GM23248 (cell line): ENCODE measurements around the gene ZNRF1. TPM values are rescaled to one million over a fixed set of nuclear protein-coding genes. Genes with fewer than 3 reads are reported as not detected.
"Not testable (repeated sequence)": the region's sequence is repeated elsewhere in the genome, so short reads cannot be mapped to it uniquely, and the experiment has no call there.

Experiments used
- DNase-seq: peaks from one replicate; pipeline ENCODE4 v3.0.0-alpha.2; 2015
- H2AFZ ChIP-seq: fragments of 200-600 bp; sonication (generic); 2 replicates; pipeline ENCODE4 v1.6.1; 2016; ENCODE audit warnings: antibody characterized with exemption
- H3F3A ChIP-seq: fragments of 200-600 bp; sonication (generic); 2 replicates; pipeline ENCODE4 v1.6.1; 2016; ENCODE audit warnings: mild to moderate bottlenecking, antibody characterized with exemption, mixed run types; ENCODE audit not compliant: insufficient read depth
- H3K27ac ChIP-seq: fragments of 200-600 bp; sonication (generic); 2 replicates; pipeline ENCODE4 v1.5.1; 2016; ENCODE audit warnings: mild to moderate bottlenecking
- H3K27me3 ChIP-seq: fragments of 200-600 bp; sonication (generic); replicated peaks from 2 replicates; pipeline ENCODE4 v1.6.1; 2016; ENCODE audit warnings: mild to moderate bottlenecking; ENCODE audit not compliant: insufficient read depth
- H3K36me3 ChIP-seq: fragments of 200-600 bp; sonication (generic); 2 replicates; pipeline ENCODE4 v1.6.1; 2016; ENCODE audit warnings: low read depth, mild to moderate bottlenecking
- H3K4me1 ChIP-seq: fragments of 200-600 bp; sonication (generic); 2 replicates; pipeline ENCODE4 v1.6.1; 2016; ENCODE audit warnings: mild to moderate bottlenecking; ENCODE audit not compliant: insufficient read depth
- H3K4me2 ChIP-seq: fragments of 200-600 bp; sonication (generic); one replicate; pipeline ENCODE4 v1.6.1; 2016; ENCODE audit warnings: mild to moderate bottlenecking; ENCODE audit not compliant: unreplicated experiment
- H3K4me3 ChIP-seq: fragments of 200-600 bp; sonication (generic); 2 replicates; pipeline ENCODE4 v1.5.1; 2016; ENCODE audit warnings: mild to moderate bottlenecking
- H3K79me2 ChIP-seq: fragments of 200-600 bp; sonication (generic); 2 replicates; pipeline ENCODE4 v1.6.1; 2016; ENCODE audit warnings: mild to moderate bottlenecking; ENCODE audit not compliant: insufficient read depth
- H3K9ac ChIP-seq: fragments of 200-600 bp; sonication (generic); 2 replicates; pipeline ENCODE4 v1.6.1; 2016; ENCODE audit warnings: mild to moderate bottlenecking
- H3K9me2 ChIP-seq: fragments of 200-600 bp; sonication (generic); 2 replicates; pipeline ENCODE4 v1.6.1; 2016; ENCODE audit warnings: mixed run types, mild to moderate bottlenecking, moderate library complexity; ENCODE audit not compliant: insufficient read depth
- H3K9me3 ChIP-seq: fragments of 200-600 bp; sonication (generic); one replicate; pipeline ENCODE4 v1.6.1; 2017; ENCODE audit warnings: low read depth
- H4K20me1 ChIP-seq: fragments of 200-600 bp; sonication (generic); 2 replicates; pipeline ENCODE4 v1.6.0; 2016; ENCODE audit not compliant: insufficient read depth
- EZH2 ChIP-seq: fragments of 200-600 bp; sonication (generic); IDR thresholded peaks from 2 replicates; pipeline ENCODE4 v1.6.1; 2018; ENCODE audit warnings: antibody characterized with exemption, mild to moderate bottlenecking; ENCODE audit not compliant: insufficient read depth, poor library complexity, severe bottlenecking
- EZH2phosphoT487 ChIP-seq: fragments of 200-600 bp; sonication (generic); IDR thresholded peaks from 2 replicates; pipeline ENCODE4 v1.6.1; 2018; ENCODE audit warnings: antibody characterized with exemption, moderate library complexity, mild to moderate bottlenecking, low read depth; ENCODE audit not compliant: insufficient read depth
- WGBS, 2 experiments: methylation state at CpG; one replicate each; pipeline ENCODE4 v1.1.6; 2015 to 2017; ENCODE audit warnings: low lambda C conversion rate in 2 of 2, low coverage in 1 of 2; ENCODE audit errors: missing lambda C conversion rate in 2 of 2; 5-methylcytosine and 5-hydroxymethylcytosine counted together
- in situ Hi-C: fragments of 300-500 bp; cut with MboI; formaldehyde crosslinking; loops from 2 replicates; pipeline ENCODE4 v1.15.0; 2020
- polyA plus RNA-seq: library from polyadenylated mRNA; unstranded; fragments of >200 nt; fragmentation: Nextera tagmentation; extraction: Ambion mirVana; gene quantifications from 2 replicates; pipeline ENCODE4 v1.2.1, GENCODE V29; 2016
- total RNA-seq: library from RNA; depleted of rRNA; stranded (reverse); fragments of >200 nt; shearing (Covaris generic); gene quantifications from 2 replicates; pipeline ENCODE4 v1.2.3, GENCODE V29; 2014

ZNRF1 gene
- total and polyA plus RNA-seq, 2 experiments from 2014 or later: 7.1 to 17.2 TPM

DNA sequence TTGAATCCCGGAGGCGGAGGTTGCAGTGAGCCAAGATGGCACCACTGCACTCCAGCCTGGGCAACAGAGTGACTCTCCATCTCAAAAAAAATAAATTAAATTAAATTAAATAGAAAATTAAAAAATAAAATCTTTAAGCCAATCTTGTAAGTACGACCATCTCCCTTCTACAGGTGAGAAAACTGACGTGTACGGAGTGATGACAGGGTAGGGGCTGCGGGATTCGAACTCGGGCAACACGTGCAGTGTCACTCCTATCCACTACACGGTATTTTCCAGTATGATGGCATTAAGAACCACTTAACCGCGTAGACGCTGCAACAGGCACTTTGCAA, 14.7 kb upstream of the ZNRF1 start:
- H3K4me2 ChIP-seq: peak overlapping the region; percentile 83
- H3K27ac ChIP-seq: no peak overlapping the region
- H3K36me3 ChIP-seq: no peaks in the 10 kb centered on the region
- no peaks in the 10 kb centered on the region for H4K20me1 ChIP-seq
- H3K9me2 ChIP-seq: no peaks in the 10 kb centered on the region
- 18 to 19% methylated on average over 12 to 13 of the region's 13 CpGs for whole genome bisulfite sequencing, 2 experiments
- H3F3A ChIP-seq: no peaks in the 10 kb centered on the region
- peak overlapping the region; percentile 94 for H3K9ac ChIP-seq
- H3K9me3 ChIP-seq: no peaks in the 10 kb centered on the region
- no peaks in the 10 kb centered on the region for H3K27me3 ChIP-seq
- H3K79me2 ChIP-seq: peaks cover 27% of the 10 kb centered on the region
- H2AFZ ChIP-seq: peak overlapping the region; percentile 91
- in situ Hi-C loops: no loop called here
- TF ChIP-seq EZH2phosphoT487: no peak
- TF ChIP-seq EZH2: no peak
- no peak for DNase-seq
- no peaks in the 10 kb centered on the region for H3K4me1 ChIP-seq
- H3K4me3 ChIP-seq: peak overlapping the region; percentile 98

DNA sequence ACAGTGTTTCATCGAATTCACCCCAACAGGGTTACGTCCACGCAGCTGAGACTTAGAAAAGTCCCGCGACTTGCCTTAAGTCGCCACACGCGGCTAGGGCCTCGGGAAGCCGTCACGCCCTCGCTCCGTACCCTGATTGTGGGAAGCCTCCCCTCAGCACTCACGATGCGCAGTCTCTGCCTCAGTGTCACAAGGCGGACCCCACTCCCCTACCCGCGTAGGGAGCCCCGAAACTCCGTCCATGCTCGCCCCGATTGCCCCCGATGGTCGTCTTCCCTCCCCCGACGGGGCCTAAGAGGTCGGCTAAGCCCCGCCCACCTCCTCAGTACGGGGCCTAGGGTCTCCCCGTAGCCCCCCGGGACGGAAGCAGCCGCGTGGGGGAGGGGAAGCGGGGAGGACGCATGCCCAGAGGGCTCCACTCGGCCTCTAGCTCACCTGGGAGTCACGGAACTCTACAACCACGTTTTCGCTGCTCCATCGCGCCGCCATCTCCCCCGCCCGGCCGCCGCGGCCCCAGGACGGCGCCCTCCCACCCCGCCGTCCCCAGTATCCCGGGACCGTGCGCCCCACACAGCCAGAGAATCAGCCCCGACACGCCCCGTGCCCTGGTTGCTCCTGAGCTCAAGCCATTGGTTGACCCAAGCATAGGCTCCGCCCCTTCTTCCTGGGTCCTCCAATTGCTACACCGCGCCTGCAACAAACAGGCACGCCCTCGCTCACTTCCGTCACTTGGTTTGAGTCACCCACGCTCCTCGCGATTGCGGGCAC, 14.1 kb upstream of the ZNRF1 start, which contains the start of gene WDR59:
Gene WDR59 (minus strand): TSS at position 595 of the 768 bp plus-strand sequence. CDS start 106 bp downstream, at position 489.
- Histone ChIP-seq H3K4me1 (no peaks in the 10 kb centered on the region), H3K9ac (peak within 1 kb of the TSS; percentile 94), H3F3A (no peaks in the 10 kb centered on the region), H3K27me3 (no peaks in the 10 kb centered on the region), H3K9me3 (no peaks in the 10 kb centered on the region), H3K9me2 (no peaks in the 10 kb centered on the region), H4K20me1 (no peaks in the 10 kb centered on the region), H3K27ac (peak within 1 kb of the TSS; percentile 11; the same call in 1 of the 2 replicates), H3K36me3 (no peaks in the 10 kb centered on the region), H3K4me3 (peak within 1 kb of the TSS; percentile 98), H3K4me2 (peak within 1 kb of the TSS; percentile 83), H2AFZ (peak within 1 kb of the TSS; percentile 91), H3K79me2 (peaks cover 27% of the 10 kb centered on the region)
- in situ Hi-C loops: no loop called here
- 1 to 3% methylated on average over 33 to 63 of the region's 68 CpGs for WGBS, 2 experiments
- TF ChIP-seq EZH2 (no peak), EZH2phosphoT487 (no peak)
- DNase-seq: peak; percentile 100

DNA sequence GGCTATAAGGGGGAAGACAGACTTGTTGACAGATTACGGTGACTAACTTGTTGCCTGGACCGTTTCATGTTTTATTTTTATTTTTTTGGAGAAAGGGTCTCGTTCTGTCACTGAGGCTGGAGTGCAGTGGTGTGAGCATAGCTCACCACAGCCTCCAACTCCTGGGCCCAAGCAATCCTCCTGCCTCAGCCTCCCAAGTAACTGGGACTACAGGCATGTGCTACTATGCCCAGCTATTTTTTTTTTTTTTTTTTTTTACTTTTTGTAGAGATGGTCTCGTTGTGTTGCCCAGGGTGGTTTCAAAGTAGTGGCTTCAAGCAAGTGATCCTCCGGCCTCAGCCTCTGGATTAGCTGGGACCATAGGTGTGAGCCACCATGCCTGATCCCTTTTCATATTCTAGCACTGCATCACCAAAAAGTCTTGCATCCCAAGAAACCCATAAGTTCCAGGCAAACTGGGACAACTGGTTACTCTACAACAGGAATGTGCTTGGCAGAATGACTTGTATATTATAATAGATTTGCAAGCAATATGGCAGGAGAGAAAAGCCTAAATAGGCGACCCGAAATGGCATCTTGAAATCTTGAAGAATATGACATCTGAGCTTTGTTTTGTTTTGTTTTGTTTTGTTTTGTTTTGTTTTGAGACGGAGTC, 11.7 kb upstream of the ZNRF1 start:
- no peaks in the 10 kb centered on the region for H3F3A ChIP-seq
- H3K27me3 ChIP-seq: no peaks in the 10 kb centered on the region
- WGBS, 2 experiments: 65 to 71% methylated on average over 8 of the region's 8 CpGs
- H2AFZ ChIP-seq: no peak overlapping the region
- H4K20me1 ChIP-seq: no peaks in the 10 kb centered on the region
- no peak overlapping the region for H3K27ac ChIP-seq
- no peaks in the 10 kb centered on the region for H3K36me3 ChIP-seq
- no peaks in the 10 kb centered on the region for H3K9me3 ChIP-seq
- no peaks in the 10 kb centered on the region for H3K9me2 ChIP-seq
- no peak overlapping the region for H3K9ac ChIP-seq
- H3K79me2 ChIP-seq: peaks cover 25% of the 10 kb centered on the region
- no peak overlapping the region for H3K4me2 ChIP-seq
- no peak overlapping the region for H3K4me3 ChIP-seq
- TF ChIP-seq EZH2 (no peak), EZH2phosphoT487 (no peak)
- no peaks in the 10 kb centered on the region for H3K4me1 ChIP-seq
- in situ Hi-C loops: no loop called here
- no peak for DNase-seq

DNA sequence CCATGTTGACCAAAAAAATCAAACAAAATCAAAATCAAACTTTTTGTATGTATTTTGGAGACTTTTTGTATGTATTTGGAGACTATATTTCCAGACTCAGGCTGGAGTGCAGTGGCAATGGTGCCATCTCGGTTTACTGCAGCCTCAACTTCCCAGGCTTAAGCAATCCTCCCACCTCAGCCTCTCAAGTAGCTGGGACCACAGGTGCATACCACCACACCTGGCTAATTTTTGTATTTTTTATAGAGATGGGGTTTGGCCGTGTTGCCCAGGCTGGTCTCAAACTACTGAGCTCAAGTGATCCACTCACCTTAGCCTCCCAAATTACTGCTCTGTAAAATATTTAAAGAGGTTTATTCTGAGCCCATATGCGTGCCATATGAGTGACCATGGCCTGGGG, 9.0 kb upstream of the ZNRF1 start:
- H3K27ac ChIP-seq, H2AFZ ChIP-seq, H3K36me3 ChIP-seq, H3K4me3 ChIP-seq, in situ Hi-C loops, H3K9me3 ChIP-seq, H4K20me1 ChIP-seq, H3K4me1 ChIP-seq, H3K9ac ChIP-seq, H3K4me2 ChIP-seq, H3K79me2 ChIP-seq, H3K9me2 ChIP-seq, H3F3A ChIP-seq, H3K27me3 ChIP-seq, DNase-seq: not testable (repeated sequence)
- 71 to 77% methylated on average over 3 of the region's 3 CpGs for WGBS, 2 experiments
